ENCODE results near the gene C20orf204. TPM values are rescaled to one million over a fixed set of nuclear protein-coding genes. Genes with fewer than 3 reads are reported as not detected.

The C20orf204 gene
- total RNA-seq, 1 experiment from 2014 or later: 0.08 TPM

DNA sequence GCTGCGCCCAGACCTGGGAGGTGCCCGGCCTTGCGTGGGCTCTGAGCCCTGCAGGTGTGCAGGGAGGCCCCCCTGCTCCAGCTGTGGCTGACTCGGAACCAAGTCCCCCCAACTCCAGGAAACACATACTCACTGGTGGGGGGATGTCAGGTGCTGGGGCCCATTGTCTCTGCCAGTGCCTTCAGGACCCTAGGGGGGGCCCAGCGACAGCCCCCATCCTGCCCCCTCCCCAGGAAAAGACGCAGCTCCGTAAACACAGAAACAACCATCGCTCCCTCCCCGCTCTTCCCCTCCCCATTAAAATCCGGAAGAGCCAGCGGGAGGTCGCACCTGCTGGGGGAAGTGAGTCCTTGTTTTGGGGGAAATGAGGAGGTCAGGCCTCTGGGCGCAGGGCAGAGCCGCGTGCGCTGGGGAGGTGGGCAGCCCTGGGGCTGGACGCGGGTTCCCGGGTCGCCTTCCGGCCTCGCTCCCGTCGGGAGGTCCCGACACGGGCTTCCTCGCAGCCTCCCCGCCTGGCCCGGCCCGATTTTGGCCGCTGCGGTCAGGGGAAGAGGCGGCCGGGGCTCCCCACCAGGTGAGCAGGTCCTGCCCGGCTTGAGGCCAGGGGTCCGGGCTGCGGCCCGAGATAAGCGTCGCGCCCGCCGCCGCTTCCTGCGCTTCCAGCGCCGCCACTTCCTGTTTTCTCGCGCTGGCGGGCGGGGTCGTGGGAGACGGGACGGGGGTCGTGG is 6.2 kb downstream of the C20orf204 start:
- DNase-seq (ENCODE audit: low spot score): no peak

DNA sequence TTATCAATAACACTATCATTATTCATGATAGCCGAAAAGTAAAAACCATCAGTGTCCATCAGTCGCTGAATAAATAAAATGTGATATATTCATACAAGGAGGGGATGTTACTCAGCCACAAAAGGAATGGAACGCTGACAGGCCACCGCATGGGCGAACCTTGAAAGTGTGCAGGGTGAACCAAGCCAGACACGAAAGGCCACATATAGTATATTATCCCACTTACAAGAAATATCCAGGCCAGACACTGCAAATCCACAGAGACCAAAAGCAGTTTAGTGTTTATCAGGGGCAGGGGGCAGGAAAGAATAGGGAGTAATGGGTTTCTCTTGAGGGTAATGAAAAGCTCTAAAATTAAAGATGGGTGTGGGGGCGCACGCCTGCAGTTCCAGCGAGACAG is 7.8 kb downstream of the C20orf204 start:
- no peak for DNase-seq (ENCODE audit: low spot score)

DNA sequence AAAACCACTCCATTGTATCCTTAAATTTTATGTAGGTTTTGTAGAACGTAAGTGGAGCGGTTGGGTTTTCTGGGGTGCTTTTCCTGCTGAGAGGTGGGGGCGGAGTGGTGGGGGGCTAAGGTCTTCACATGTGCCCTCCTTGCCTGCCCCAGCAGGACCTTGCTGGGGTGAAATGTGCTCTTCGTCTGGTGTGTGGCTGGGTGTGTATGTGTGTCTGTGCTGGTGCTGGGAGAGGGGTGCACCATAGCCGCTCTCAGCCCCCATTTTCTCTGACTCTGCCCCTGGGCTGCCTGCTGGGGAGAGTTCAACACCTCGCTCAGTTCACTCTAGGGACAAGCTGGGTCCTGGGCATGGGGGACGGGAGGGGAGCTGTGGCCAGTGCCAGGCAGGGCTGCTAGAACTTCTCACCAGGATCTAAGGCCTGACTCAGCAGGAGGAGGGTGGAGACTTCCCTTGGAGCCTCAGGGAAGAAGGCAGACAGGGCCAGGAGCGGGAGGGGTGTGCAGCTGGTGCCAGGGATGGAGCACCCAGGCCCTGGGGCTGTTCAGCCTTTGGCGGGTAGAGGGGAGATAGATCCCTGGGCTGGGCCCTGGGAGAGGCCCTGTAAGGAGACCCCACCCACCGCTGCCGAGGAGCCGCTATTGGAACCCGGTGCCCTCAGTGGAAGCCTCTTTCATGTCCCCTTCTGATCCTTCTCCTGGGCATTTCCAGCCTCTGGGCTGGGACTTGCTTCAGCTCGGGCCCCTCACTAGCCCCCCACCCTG is 8.7 kb downstream of the C20orf204 start:
- peak; percentile 87 for DNase-seq (ENCODE audit: low spot score)

DNA sequence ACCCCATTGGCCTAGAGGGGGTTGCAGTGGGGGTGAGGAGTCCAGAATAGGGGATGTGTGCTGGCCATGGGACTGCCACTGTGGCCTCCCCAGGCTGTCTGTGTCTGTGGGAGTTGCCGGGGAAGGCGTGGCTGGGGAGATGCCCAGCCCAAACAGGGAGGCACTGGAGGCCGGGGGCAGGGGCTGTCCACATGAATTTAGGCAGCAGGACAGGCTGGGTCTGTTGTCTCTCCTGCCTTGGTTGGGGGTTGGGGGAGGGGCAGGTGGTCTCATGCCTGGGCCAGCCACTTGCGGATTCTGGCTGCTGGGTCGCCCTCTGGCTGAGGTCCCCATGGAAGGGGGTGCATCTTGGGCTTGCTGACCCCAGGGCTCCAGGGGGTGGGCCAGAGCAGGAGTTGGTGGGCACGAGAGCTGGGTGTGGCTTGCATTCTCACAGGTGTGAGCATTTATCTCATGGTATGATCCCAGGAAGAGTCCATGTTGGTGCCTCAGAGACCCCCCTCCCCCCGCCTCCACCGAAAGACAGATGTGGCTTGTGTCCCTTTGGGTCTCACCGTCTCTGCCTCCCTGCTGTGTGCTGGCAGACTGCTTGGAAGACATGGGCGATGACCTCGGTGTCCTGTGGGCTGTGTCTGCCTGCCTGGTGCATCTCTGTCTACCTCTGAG is 9.5 kb downstream of the C20orf204 start:
- no peak for DNase-seq (ENCODE audit: low spot score)

DNA sequence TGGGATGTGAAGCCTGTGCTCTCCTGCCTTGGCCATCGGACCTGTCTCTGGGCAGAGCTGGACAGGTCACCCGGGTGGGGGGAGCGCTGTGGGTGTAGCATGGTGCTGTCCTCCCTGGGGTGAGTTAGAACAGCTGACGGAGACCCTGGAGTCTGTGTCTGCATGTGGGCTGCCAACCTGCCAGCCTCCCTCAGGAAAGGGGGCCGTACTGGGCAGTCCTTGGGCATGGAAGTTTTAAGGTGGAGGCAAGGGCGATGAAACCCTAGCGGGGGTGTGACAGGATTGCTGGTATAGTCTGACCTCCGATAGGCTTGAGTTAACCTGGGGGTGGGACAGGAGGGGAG is 11.0 kb downstream of the C20orf204 start:
- DNase-seq (ENCODE audit: low spot score): no peak

DNA sequence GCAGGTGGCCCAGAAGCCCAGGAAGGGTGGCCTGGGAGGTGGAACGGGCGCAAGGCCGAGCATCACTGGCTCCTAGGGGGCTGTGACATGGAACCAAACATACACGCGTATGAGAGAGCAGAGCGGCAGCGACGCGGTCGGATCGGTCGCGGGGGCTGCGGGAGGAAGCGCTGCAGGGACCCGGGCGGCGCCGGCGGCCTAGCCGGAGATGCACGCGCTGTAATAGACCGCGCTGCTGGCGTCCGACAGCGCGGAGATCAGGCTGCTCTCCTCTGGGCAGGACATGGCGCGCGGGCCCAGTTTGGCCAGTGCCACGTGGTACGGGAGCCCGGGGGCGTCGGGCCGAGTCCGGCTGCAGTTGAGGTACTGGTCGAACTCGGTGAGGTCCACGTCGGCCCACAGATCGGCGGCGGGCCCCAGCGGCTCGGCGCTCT is 12.0 kb downstream of the C20orf204 start:
- DNase-seq (ENCODE audit: low spot score): no peak

DNA sequence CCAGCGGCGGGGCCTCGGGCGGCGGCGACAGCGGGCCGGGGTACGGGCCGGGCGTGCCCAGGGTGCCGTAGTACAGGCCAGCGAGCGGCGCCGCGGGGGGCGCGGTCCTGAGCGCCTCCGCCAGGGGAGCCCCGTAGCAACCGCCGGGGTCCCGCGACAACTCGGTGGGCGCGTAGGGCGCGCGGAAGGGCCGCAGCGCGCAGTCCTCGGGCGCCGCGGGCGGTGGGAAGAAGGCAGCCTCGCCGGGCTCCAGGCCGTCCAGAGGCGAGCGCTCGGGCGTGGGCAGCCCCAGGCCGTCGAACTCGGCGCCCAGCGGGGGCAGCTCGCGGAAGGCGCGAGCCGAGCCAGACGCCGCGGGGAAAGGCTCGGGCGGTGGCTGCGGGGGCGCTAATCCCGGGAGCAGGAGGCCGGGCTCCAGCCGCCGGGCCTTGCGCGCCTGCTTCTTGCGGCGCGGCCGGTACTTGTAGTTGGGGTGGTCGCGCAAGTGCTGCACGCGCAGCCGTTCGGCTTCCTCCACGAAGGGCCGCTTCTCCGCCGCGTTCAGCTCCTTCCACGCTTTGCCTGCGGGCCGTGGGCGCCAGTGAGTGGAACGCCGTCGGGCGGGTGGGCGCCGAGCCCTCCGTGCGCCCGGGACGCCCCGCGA is 12.5 kb downstream of the C20orf204 start:
- DNase-seq (ENCODE audit: low spot score): no peak

DNA sequence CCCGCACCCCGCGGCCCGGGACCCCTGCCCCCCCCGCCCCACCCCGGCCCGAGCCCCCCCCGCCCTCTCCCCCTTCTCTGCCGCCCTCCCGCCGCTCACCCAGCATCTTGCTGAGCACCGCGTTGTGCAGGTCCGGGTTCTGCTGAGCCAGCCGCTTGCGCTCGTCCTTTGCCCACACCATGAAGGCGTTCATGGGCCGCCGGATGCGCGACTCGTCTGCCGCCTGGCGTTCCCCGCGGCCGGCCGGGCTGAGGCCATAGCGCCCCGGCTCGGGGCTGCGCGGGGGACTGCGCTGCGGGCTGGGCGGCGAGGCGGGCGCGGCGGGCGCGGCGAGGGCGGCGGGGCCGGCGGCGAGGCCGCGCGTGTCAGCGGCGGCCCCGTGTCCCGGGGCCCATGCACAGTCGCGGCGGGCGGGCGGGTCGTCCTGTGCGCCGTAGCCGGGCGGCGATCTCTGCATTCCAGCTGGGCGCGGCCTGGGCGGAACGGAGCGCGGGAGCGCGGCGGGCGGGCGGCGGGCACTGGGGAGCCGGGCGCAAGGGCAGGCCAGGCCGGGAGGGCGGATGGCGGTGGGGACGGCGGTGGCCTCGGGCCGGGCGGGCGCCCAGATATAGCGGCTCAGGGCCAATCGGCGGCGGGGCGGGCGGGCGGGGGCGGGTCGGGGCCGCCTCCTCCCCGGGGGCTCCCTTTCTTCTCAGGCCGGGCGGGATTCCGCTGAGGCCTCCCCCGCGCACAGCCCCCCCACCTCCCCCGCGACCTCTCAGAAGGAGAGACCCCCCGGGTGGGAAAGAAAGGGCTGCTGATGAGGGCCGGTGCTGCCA is 13.3 kb downstream of the C20orf204 start, which contains the start of gene SOX18:
Gene SOX18 (minus strand): TSS at position 580 of the 818 bp plus-strand sequence. CDS start 123 bp downstream, at position 457.
- DNase-seq (ENCODE audit: low spot score): no peak

DNA sequence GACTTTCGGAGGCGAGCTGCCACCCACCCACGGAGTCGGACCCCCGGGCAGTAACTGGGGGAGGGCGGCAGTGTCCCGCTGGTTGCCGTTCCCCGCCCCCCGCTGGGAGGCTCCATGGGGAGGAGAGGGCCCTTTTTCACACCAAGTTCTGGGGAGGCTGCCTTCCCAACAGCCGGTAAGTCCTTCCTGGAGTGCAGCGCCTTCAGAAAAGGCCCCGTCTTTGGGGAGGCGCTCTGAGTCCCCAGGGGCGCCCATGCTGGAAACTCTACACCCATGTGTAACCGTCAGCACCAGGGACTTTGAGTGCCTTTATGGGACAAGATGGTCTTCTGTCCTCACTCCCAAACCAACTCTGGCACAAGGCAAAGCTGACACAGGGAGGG is 13.9 kb downstream of the C20orf204 start:
- no peak for DNase-seq (ENCODE audit: low spot score)

DNA sequence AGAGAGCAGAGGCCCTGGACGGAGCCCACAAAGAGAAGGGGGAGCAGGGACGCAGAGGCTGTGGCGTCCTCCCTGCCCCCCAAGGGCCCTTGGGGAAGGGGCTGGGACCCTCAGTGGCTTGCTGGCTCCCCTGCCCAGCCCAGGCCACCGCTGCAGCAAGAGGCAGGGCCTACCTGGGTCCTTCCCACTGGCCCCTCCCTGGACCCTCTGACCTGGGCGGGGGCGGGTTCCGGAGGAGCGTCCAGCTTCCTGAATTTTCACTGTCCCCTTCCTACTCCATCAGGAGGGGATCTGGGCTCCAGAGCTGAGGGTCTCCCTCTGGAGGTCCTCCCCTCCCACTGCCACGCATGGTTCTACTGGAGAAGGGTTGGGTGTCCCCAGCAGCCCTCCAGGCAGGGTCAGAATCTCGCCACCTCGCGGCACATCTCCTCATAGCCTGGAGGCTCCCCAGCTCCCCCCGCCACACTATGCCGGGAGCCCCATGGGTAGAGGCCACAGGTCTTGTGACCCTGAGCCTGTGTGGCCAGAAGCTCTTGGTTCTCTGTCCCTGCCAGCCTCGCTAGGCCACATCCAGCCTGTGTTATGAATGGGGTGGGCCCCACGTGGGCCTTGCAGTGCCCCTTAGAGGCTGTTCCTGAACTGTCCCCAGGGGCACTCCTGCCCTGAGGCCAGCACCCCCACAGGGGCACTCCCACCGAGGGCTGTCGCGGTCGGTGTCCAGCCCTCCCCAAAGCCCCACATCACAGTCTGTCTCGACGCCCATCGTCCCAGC is 14.5 kb downstream of the C20orf204 start:
- DNase-seq (ENCODE audit: low spot score): no peak

DNA sequence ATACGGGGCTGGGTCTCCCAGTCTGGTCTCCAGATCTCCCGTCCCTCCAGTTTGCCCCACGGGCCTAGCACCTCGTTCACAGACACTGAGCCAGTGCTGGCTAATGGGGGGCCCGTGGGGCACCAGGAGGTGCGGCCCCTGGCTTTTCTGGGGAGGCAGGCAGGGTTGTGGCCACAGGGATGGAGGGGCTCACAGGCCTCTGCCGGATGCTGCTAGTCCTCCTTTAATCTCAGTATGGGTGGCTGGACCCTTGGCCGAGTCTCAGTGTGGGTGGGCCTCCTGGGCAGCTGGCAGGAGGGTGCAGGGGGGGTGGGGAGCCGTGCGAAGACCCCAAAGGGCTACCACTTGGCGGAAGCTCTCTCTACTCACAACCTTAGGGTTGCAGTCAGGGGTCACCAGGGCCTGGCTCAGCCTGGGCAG is 15.1 kb downstream of the C20orf204 start:
- no peak for DNase-seq (ENCODE audit: low spot score)

DNA sequence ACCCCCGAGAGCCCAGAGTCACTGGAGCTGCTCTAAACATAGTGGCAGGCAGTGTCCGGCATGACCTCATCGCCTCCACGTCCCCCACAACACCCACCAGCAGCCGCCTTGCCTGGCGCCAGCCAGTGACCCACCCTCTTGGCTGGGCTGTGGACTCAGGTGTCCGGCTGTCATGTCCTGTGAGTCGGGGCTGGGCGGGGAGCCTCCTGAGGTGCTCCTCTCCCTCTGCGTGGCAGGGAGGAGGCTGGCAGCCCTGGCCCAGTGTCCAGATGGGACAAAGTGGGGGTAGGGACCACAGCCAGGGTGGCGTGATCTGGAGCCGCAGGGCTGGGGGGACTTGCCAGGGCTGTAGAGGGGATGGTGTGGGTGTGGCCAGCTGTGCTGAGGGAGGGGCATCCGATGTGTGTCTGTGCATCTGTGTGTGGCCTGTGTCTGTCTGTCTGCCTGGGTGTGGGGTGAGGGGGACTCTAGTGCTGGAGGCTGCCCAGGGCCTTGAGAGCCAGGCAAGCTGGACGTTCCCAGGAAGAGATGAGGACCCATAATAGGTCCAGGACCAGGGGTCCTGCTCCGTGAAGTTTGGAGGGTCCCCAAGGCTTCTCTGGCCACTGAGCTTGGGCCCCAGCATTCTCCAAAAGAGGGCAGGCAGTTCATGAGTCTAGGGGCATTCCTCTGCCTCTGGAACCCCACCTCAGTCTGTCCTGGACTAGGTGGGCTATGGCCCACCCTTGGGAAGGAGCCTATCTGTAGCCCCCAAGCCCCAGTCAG is 15.8 kb downstream of the C20orf204 start:
- no peak for DNase-seq (ENCODE audit: low spot score)

DNA sequence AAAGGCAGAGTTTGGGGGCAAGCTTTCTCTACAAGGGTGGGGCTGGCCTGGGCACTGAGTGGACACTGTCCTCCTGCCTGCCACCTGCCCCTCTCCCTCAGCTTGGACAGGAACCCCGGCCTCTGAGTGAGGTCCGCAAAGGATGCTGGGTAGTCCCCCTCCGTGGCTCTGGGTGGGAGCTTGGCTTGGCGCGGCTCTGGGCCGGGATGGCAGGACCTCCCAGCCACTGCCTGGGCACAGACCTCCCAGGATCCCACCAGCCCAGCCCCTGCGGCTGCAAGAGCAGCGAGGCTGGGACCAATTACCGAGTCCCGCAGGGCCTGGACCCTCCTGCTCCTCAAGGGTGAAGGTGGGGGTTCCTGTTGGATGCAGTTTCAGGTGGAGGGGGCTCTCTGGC is 16.3 kb downstream of the C20orf204 start:
- DNase-seq (ENCODE audit: low spot score): no peak

GRCh38 chr20:64052987-64053840 is 17.2 kb downstream of the C20orf204 start:
- DNase-seq (ENCODE audit: low spot score): no peak

DNA sequence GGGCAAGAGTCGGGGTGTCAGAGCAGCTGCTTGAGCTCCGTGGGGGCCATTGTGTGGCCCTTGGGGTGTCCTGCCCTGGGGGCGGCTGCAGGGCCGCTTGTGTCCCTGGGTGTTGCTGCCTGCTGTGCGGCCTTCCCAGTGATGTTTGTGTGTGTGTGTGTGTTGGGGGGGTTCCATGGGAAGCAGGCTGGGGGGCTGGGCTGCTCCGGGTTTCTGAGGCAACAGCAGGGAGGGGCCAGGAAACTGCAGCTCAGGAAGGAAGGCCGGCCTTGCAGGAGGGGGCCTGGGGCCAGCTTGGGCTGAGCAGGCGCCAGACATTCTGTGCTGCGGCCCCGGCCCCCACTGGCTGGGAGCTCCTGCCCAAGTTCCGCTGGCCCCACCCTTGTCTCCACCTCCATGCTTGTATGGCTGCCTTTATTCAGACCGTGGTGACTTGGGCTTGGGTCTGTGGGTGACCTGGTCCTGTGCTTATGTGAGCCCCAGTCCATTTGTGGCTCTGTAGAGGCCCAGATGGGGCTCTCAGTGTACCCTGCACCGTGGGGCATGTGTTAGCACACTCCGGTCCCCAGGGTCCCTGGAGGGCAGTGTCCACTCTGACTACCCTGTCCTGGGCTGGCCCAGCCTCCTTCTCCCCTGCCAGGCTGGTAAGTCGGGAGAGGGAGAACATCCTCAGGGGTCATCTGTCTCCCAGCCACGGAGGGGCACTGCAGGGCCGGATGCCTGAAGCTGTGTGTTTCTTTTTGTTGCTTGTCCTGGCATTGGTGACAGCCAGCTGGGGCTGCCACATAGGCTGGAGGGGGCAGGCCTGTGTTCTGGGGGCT is 18.1 kb downstream of the C20orf204 start:
- DNase-seq (ENCODE audit: low spot score): peak; percentile 45

GRCh38 chr20:64055396-64055892 is 19.5 kb downstream of the C20orf204 start:
- no peak for DNase-seq (ENCODE audit: low spot score)

DNA sequence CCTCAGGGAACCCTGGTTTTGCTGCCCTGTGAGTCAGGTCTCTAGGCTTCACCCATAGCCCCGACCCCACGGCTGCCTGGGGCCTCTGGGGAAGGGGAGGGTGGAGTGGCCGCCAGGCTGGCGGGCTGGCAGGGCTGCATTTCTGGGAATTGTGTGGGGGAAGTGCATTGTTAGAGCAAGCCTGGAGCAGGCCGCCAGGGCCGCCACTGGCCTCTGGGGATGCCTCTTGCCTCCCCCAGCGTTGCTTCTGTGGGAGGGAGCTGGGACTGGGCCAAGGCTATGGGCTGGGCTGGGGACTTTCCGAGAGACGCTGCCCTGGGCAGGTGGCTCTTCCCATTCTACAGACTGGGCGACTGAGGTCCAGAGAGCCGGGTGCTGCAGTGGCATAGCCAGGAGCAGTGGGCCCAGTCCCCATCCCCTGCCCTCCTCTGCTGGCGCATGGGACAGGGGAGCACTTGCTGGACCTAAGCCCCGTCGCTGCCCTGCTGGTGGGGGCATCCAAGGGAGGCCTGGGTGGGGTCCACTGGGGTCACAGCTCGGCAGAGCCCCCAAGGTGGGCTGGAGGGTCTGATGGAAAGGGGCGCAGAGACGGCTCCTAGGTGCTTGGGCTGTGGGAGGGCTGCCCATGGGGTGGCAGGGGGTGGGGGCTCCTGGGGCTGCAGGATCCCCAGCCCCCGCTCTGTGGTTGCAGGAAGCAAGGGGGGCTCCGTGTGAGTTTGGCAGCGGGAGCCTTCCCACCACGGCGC is 20.1 kb downstream of the C20orf204 start:
- peak; percentile 62 for DNase-seq (ENCODE audit: low spot score)

All from H4 (cell line).